Stimulated activated CD8-positive, alpha-beta memory T cell treated with anti-CD3 and anti-CD28 coated beads, Interleukin-4, amount 100 ng/mL, for 24 hours (primary cell): ENCODE results near the gene DIP2C.

ENCODE experiments used
- DNase-seq: peaks from one replicate; pipeline ENCODE4 v3.0.0-alpha.2; 2020; ENCODE audit warnings: low read depth

DIP2C gene

GRCh38 chr10:625751-626711 is 63.4 kb downstream of the DIP2C start:
- DNase-seq: no peak

- no peak for DNase-seq
Observed at GRCh38 chr10:625333-625696, 64.2 kb downstream of the DIP2C start.

GRCh38 chr10:624605-625332 is 64.7 kb downstream of the DIP2C start:
- DNase-seq: no peak

- DNase-seq: no peak
Observed at GRCh38 chr10:624312-624604, 65.2 kb downstream of the DIP2C start.

- DNase-seq: no peak
Observed at GRCh38 chr10:623477-624311, 65.8 kb downstream of the DIP2C start.

- DNase-seq: no peak
Observed at GRCh38 chr10:623014-623413, 66.5 kb downstream of the DIP2C start.

- DNase-seq: no peak
Observed at GRCh38 chr10:621981-622740, 67.3 kb downstream of the DIP2C start.

- DNase-seq: no peak
Observed at GRCh38 chr10:621513-621912, 68.0 kb downstream of the DIP2C start.

GRCh38 chr10:620971-621370 is 68.5 kb downstream of the DIP2C start:
- no peak for DNase-seq

GRCh38 chr10:620417-620816 is 69.1 kb downstream of the DIP2C start:
- DNase-seq: no peak

GRCh38 chr10:619710-620109 is 69.8 kb downstream of the DIP2C start:
- no peak for DNase-seq

- no peak for DNase-seq
Observed at GRCh38 chr10:618229-618989, 71.1 kb downstream of the DIP2C start.

GRCh38 chr10:617471-617870 is 72.0 kb downstream of the DIP2C start:
- DNase-seq: no peak

GRCh38 chr10:615583-616152 is 73.8 kb downstream of the DIP2C start:
- DNase-seq: no peak

GRCh38 chr10:614790-615582 is 74.5 kb downstream of the DIP2C start:
- DNase-seq: no peak

- no peak for DNase-seq
Observed at GRCh38 chr10:614139-614711, 75.2 kb downstream of the DIP2C start.

GRCh38 chr10:613271-614138 is 76.0 kb downstream of the DIP2C start:
- no peak for DNase-seq

- no peak for DNase-seq
Observed at GRCh38 chr10:612696-613095, 76.8 kb downstream of the DIP2C start.
